ENCODE data around the gene BCL2.

BCL2 gene

DNA sequence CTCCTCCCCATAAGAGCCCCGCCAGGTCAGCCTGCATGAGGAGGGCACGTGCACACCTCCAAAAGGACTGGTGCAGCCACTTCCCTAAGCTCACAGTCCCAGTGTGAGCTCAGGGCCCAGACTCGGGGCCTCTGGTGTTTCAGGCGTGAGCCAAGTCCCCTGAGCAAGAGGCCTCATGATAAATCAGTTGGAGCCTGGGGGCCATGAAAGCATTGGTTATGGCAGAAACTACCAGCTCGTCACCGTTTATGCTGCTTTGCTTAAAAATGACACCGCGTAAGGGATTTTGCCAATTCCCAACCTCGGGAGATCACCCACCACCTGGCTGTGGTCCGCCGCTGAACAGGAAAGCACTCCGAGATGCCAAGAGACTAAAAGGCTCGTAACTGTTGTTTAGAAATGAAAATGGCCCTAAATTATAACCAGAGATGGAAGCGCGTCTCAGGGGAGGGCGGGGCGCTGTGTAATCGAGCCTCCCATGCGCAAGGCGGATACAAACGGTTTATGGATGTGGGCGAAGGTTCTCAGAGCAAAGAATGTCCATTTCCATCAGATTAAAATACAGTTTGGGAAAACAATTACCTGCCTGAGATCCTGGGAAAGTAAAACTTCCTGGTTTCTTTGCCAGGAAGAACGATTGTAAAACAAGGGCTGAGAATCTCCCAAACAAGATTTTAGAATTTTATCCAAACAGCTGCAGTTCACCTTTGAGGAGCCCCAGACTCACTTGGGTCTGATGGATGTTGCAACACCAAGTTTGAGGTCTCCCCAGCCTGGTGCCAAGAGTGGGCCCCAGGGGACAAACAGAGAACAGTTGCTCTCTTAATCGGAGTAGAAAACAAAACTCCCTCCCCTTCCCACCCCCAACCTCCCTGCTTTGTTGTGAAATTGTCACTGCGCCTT is 141.4 kb downstream of the BCL2 start:
- DNase-seq: peak; percentile 78

GRCh38 chr18:63177259-63177658 is 142.3 kb downstream of the BCL2 start:
- no peak for DNase-seq

DNA sequence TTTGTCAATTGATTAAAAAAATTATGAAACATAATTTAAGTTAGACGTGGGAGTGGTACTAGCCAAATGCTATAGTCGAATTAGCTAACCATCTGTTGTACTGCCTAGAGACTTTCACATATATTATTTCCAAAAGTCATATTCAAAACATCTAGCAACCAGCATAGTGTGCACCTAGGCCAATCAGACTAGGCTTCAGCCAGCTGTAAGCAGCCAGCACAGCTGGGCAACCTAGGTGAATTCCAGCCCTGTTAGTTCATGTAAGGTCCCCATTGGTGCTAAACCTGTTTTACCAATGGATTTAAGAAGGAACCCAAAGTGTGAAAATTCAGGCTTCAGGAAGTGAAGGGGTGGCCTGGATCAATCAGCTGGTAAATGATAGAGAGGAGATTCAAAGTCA is 144.3 kb downstream of the BCL2 start:
- no peak for DNase-seq

DNA sequence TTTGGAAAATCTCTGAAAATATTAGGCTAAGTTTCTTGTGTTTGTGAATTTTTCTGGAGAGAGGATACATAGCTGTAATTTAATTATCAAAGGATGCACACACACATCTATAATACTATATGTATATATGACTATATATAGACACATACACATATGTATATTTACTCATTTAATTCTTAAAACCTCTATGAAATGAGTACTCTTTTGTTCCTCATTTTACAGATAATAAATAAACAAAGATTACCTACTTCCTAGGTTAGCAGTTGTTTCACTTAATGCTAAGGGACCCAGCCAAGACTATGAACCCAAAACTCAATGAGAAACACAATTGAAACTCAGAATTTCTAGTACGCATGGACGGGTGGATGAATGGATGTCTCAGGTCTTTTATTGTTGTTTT is 145.6 kb downstream of the BCL2 start:
- no peak for DNase-seq

DNA sequence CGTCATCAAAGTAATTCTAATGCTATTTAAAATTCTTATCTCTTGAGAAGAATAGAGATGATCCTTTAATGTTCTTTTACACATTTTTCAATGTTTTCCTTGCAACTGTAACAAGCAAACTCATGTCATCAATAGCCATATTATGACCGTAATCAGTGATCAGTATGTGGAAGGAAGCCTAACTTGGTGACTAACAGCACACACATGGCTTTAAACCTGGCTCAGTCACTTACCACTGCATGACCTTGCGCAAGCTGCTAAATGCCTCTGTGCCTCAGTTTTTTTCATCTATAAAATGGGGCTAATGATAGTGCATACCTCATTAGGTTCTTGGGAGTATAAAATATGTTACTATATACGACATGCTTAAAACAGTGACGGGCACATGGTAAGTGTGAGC is 149.7 kb downstream of the BCL2 start:
- no peak for DNase-seq

DNA sequence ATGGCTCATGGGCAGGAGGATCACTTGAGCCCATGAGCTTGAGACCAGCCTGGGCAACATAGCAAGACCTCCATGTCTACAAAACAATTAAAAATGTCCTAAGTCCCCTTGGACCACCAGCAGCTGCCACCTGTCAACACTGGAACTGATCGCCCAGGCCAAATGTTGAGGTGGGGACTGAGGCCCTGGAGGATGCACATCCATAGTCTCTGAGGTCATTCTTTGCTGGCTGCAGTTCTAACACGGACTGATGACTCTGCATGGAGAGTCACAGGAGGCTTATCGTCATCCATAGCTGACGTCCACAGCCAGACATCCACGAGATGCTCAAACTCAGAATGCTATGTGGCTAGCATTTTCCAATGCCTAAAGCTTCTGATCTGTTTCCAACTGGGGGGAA is 151.3 kb downstream of the BCL2 start:
- DNase-seq: no peak

DNA sequence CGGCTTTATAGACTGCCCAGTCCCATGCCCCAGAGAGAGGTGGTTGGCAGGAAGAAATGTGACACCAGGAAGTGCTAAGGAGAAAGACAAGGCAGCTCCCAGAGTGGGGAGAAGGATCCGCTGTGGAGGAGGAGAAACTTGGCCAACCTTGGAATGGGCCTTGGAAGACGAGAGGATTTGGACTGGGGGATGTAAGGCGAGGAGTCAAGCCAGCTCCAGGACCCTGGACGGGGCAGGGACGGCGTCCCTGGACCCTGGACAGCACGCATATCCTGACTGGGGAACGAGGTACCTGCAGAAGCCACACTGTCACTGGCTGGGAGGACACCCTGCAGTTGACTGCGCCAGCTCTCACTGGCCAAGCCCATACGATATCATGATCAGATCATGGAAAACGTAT is 153.4 kb downstream of the BCL2 start:
- DNase-seq: no peak

DNA sequence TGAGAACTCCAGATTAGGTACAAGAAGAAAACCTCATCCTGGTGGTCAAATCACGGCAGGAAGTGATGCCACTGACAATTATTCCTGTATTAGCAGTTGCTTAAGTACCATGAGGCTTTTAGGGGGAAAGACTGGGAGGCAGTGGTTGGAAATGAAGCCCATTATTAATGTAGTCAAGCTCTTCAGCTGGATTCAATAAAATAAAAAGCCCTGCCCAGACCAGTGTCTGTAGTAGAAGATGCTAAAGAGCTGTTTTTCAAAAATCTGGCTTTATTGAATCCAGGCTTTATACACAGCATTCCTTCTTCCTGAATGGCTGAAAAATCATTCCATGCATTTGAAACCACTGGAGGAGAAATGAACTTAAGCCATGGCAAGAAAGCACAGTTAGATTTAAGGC is 155.2 kb downstream of the BCL2 start:
- DNase-seq: no peak

DNA sequence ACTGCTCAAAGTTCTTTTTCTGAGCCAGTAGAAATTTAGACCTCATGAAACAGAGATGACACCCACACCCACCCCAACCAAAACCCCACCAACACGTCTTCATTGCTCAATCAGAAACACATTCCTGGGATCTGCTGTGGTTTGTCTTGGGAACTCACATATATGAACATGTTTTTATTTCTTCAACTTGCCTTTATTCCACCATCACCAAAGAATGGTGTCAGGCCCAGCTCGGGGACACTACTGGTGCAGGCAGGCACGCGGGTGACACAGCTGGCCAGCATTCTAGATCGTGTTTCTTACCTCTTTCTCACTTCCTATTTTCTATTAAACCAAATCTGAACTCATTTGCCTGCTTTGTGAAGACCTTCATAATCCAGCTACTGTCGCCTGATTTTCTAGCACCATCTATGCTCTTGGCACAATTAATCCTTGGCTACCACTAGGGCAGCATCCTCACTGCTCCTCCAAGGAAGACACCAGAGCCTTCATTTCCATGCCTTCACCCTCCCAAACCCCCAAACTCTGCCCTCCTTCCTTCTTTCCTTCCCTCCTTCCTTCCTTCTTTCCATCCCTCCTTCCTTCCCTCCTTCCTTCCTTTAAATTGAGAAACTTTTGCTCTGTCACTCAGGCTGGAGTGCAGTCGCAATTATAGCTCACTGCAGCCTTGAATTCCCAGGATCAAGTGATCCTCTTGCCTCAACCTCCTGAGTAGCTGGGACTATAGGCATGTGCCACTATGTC is 157.1 kb downstream of the BCL2 start:
- no peak for DNase-seq

DNA sequence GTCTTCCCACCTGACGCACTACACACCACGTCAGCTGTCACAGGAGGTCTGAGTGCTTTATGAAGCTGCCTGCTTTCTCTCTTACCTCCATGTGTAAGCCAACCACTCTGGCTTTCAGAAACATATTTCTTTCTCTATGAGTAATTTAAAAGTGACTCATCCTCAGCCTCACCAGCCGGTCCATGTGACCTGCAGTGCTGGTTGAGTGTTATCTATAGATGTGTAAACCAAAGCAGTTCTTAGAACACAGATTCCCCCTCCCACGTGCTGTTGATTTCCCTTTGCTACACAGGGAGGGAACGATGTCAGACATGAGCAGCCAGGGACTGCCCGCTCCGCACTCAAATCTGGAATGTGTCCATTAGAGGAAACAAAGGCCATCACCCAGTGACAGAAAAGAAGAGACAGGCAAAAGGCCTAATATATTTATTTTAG is 157.8 kb downstream of the BCL2 start:
- no peak for DNase-seq

GRCh38 chr18:63161032-63161760 is 158.4 kb downstream of the BCL2 start:
- DNase-seq: no peak

DNA sequence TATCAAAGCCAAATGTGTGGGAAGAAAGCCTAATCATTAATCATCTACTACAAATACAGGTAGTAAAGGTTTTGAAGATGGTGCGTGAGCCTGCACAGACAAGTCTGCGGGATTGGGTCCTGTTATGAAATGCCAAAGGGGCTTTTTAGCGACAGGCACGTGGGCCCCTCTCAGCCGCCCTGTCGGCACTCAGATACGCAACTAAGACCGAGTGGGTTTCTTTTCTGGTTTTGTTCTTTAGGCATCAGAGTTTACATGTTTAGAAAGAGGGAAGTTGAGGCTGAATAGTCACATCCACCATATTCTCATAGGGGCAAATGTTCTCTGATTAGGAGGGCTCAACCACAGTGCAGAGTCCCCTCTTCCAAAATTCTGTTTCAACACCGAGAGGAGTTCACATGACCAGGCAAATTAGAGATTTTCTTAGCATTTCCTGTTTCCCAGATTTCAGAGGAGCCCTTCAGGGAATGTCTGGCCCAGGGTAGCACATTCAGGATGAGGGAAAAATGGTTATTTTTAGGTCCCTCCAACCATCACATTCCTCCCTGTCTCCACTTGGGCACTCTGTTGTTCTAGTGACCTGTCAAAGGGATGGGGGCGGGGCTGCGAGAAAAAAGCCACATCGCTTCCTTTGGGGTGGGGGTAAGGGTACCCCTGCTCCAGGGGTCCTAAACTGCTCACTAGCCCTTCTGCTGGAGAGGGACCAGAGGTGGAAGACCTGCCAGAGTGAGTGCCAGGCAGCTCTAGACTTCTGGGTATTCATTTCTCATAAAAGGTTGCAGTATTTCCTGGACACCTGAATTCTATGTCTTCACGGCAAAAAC is 159.2 kb downstream of the BCL2 start:
- DNase-seq: no peak

- DNase-seq: no peak
Observed at GRCh38 chr18:63159590-63159989, 160.0 kb downstream of the BCL2 start.

GRCh38 chr18:63158676-63159291 is 160.8 kb downstream of the BCL2 start:
- no peak for DNase-seq

- DNase-seq: no peak
Observed at GRCh38 chr18:63158012-63158631, 161.4 kb downstream of the BCL2 start.

GRCh38 chr18:63157293-63158011 is 162.1 kb downstream of the BCL2 start:
- DNase-seq: peak; percentile 31

- no peak for DNase-seq
Observed at GRCh38 chr18:63155910-63156773, 163.4 kb downstream of the BCL2 start.

DNA sequence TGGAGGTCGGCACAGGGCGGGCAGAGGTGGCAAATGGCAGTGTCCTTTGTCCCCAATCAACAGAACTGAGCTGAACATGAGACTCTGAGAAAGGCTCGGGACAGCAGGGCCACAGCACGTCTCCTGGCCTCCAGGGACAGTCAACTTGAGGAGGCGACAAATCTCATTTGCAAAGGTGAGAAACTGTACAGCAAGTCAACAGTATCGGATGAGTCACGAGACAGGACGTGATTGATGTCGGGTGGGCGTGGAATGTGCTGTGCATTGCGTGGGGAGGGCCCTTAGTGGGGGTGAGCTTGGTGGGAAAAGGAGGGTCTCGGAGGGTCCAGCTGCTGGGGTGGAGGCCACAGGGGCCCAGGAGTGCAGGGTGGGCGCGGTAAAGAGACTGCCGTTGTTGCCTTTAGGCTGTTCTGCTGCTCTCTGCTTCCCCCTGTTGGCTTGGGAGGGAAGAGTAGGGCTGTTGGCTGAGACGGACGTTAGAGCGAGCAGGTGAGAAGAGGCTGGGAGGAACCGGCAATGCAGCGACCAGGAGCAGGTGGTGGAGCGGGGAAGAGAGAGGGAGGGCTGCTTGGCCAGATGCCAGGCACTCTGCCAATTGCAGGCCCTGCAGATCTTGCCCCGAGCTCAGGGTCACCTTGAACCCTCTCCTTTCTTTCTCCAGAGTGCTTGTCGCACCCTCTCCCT is 164.3 kb downstream of the BCL2 start:
- DNase-seq: peak; percentile 97

Measured in NCI-H2107 (cell line).